Stomach (tissue), 9 donors: ENCODE measurements around the gene PIAS1. TPM values are rescaled to one million over a fixed set of nuclear protein-coding genes. Genes with fewer than 3 reads are reported as not detected.

ENCODE experiments used
- DNase-seq, 2 donors: peaks; one replicate each; pipeline versions ENCODE4 v3.0.0 to v3.0.0-alpha.2; 2013 to 2019
- H3K27ac ChIP-seq, 5 donors: fragments of 200-600 bp in 4 of 5; sonication (generic) in 4 of 5; one replicate each; pipeline ENCODE4 v1.5.1; 2013 to 2019; ENCODE audit warnings: mild to moderate bottlenecking in 1 of 5, moderate library complexity in 1 of 5
- H3K27me3 ChIP-seq, 3 donors: fragments of 200-600 bp; sonication (generic); one replicate each; pipeline ENCODE4 v1.5.1; 2017 to 2019; ENCODE audit warnings: mixed run types in 1 of 3
- H3K36me3 ChIP-seq, 4 donors: fragments of 200-600 bp; sonication (generic); 1 replicate in 3 of 4; 2 replicates in 1 of 4; pipeline ENCODE4 v1.5.1; 2016 to 2019
- H3K4me1 ChIP-seq, 4 donors: fragments of 200-600 bp; sonication (generic); one replicate each; pipeline ENCODE4 v1.5.1; 2016 to 2019
- H3K4me3 ChIP-seq, 4 donors: fragments of 200-600 bp; sonication (generic) in 3 of 4; one replicate each; pipeline ENCODE4 v1.5.1; 2016 to 2019; ENCODE audit warnings: mild to moderate bottlenecking in 1 of 4
- H3K9me3 ChIP-seq, 4 donors: fragments of 200-600 bp; sonication (generic); one replicate each; pipeline ENCODE4 v1.5.1; 2016 to 2019
- CTCF ChIP-seq, 7 experiments: fragments of 450-650 bp in 4 of 7; fragments of 200-600 bp in 3 of 7; sonication (generic) in 3 of 7; IDR thresholded peaks; one replicate each; pipeline ENCODE4 v1.5.1; 2016 to 2019; ENCODE audit warnings: antibody characterized with exemption in 7 of 7, control low read depth in 2 of 7, mild to moderate bottlenecking in 1 of 7
- EP300 ChIP-seq: sonication (generic); formaldehyde crosslinking; IDR thresholded peaks from one replicate; pipeline ENCODE4 v1.6.1; 2017; ENCODE audit warnings: antibody characterized with exemption
- POLR2A ChIP-seq, 4 donors: fragments of 450-650 bp; IDR thresholded peaks; one replicate each; pipeline ENCODE4 v1.6.1; 2016; ENCODE audit warnings: antibody characterized with exemption in 4 of 4, control low read depth in 2 of 4, mild to moderate bottlenecking in 1 of 4, moderate library complexity in 1 of 4
- POLR2AphosphoS5 ChIP-seq, 3 donors: sonication (generic); formaldehyde crosslinking; IDR thresholded peaks; one replicate each; pipeline ENCODE4 v1.6.1; 2016; ENCODE audit warnings: antibody characterized with exemption in 3 of 3
- WGBS, 5 donors: extraction: QIAGEN DNeasy Blood & Tissue Kit in 3 of 5; methylation state at CpG; one replicate each; pipeline versions ENCODE4 v1.1.5 to v1.1.7; 2013 to 2018; 5-methylcytosine and 5-hydroxymethylcytosine counted together
- intact Hi-C: fragments of 100-400 bp; cut with DNase I; formaldehyde crosslinking; loops from one replicate; pipeline ENCODE4 v1.15.1; 2023; ENCODE audit warnings: low total_unique reads
- polyA plus RNA-seq, 3 donors: library from polyadenylated mRNA; stranded (reverse); fragments of 200-250 nt; gene quantifications; one replicate each; pipeline ENCODE4 v1.2.3, GENCODE V29; 2013
- total RNA-seq, 5 donors: library from RNA; depleted of rRNA; stranded (reverse); fragments of >200 nt; gene quantifications; one replicate each; pipeline versions ENCODE4 v1.1.0 to v1.2.3, GENCODE V29; 2014 to 2016
- donor health status: healthy with polysubstance abuse.
- donor health status: Bipolar disorder and iron deficiency.
- donor health status: healthy.

The PIAS1 gene
- total and polyA plus RNA-seq, 8 donors = 7.9 to 56.6 (median 38.8) TPM

- H3K27ac ChIP-seq = peak overlapping the region in 4 of 5 donors; percentile 1 to 58 (median 32)
- H3K4me1 ChIP-seq = peaks cover 14 to 70% (median 42%) of the 10 kb centered on the region in 4 donors
- H3K36me3 ChIP-seq = no peaks in the 10 kb centered on the region
- intact Hi-C loops = no loop called here
- no peaks in the 10 kb centered on the region for H3K9me3 ChIP-seq
- DNase-seq = peak in 1 of 2 donors; percentile 41
- 0 to 3% (median 0%) methylated on average over 1 of the region's 1 CpG for WGBS, 5 donors
- no peak for TF ChIP-seq EP300
- TF ChIP-seq POLR2A (IDR thresholded peaks at IDR 0.05) = no peak
- TF ChIP-seq CTCF (IDR thresholded peaks at IDR 0.05) = no peak
- no peak for TF ChIP-seq POLR2AphosphoS5 (IDR thresholded peaks at IDR 0.05)
- H3K4me3 ChIP-seq = peak overlapping the region; percentile 12 to 29 (median 20)
- no peaks in the 10 kb centered on the region for H3K27me3 ChIP-seq
Observed at GRCh38 chr15:68114356-68114755, 60.2 kb downstream of the PIAS1 start.

GRCh38 chr15:68114840-68115239, 60.7 kb downstream of the PIAS1 start:
- no peaks in the 10 kb centered on the region for H3K27me3 ChIP-seq
- H3K36me3 ChIP-seq = no peaks in the 10 kb centered on the region
- no peaks in the 10 kb centered on the region for H3K9me3 ChIP-seq
- peak overlapping the region in 4 of 5 donors; percentile 1 to 58 (median 32) for H3K27ac ChIP-seq
- no peak for DNase-seq
- peak overlapping the region; percentile 12 to 29 (median 20) for H3K4me3 ChIP-seq
- H3K4me1 ChIP-seq = peaks cover 14 to 72% (median 44%) of the 10 kb centered on the region in 4 donors
- no peak for TF ChIP-seq POLR2AphosphoS5 (IDR thresholded peaks at IDR 0.05)
- no peak for TF ChIP-seq POLR2A (IDR thresholded peaks at IDR 0.05)
- TF ChIP-seq EP300 = no peak
- TF ChIP-seq CTCF (IDR thresholded peaks at IDR 0.05) = no peak
- intact Hi-C loops = no loop called here
- 38 to 56% (median 41%) methylated on average over 2 of the region's 2 CpGs for WGBS, 5 donors

GRCh38 chr15:68124700-68125099, 70.6 kb downstream of the PIAS1 start:
- Histone ChIP-seq H3K36me3 (peaks cover 0 to 8% (median 0%) of the 10 kb centered on the region in 4 donors), H3K27ac (no peak overlapping the region), H3K4me3 (no peak overlapping the region), H3K27me3 (no peaks in the 10 kb centered on the region), H3K4me1 (peaks cover 0 to 49% (median 26%) of the 10 kb centered on the region in 4 donors), H3K9me3 (no peaks in the 10 kb centered on the region)
- TF ChIP-seq EP300 (no peak), CTCF (IDR thresholded peaks at IDR 0.05) (no peak), POLR2A (IDR thresholded peaks at IDR 0.05) (no peak), POLR2AphosphoS5 (IDR thresholded peaks at IDR 0.05) (no peak)
- DNase-seq = no peak
- intact Hi-C loops = no loop called here
- WGBS, 5 donors = 68 to 81% (median 73%) methylated on average over 2 of the region's 2 CpGs

GRCh38 chr15:68126396-68126795, 72.3 kb downstream of the PIAS1 start:
- H3K9me3 ChIP-seq = no peaks in the 10 kb centered on the region
- TF ChIP-seq EP300 = no peak
- no peak for TF ChIP-seq POLR2A (IDR thresholded peaks at IDR 0.05)
- WGBS, 5 donors = 54 to 82% (median 75%) methylated on average over 8 of the region's 8 CpGs
- peaks cover 0 to 52% (median 21%) of the 10 kb centered on the region in 4 donors for H3K4me1 ChIP-seq
- H3K27ac ChIP-seq = no peak overlapping the region
- DNase-seq = no peak
- intact Hi-C loops = no loop called here
- H3K4me3 ChIP-seq = no peak overlapping the region
- H3K36me3 ChIP-seq = peaks cover 0 to 8% (median 0%) of the 10 kb centered on the region in 4 donors
- no peaks in the 10 kb centered on the region for H3K27me3 ChIP-seq

GRCh38 chr15:68129072-68129471, 75.0 kb downstream of the PIAS1 start:
- no peak overlapping the region for H3K27ac ChIP-seq
- intact Hi-C loops = no loop called here
- TF ChIP-seq POLR2AphosphoS5 (IDR thresholded peaks at IDR 0.05) (no peak), EP300 (no peak)
- no peak overlapping the region for H3K4me3 ChIP-seq
- H3K9me3 ChIP-seq = no peaks in the 10 kb centered on the region
- H3K4me1 ChIP-seq = peaks cover 0 to 53% (median 21%) of the 10 kb centered on the region in 4 donors
- no peak for DNase-seq
- no peaks in the 10 kb centered on the region for H3K36me3 ChIP-seq
- 73 to 85% (median 76%) methylated on average over 3 of the region's 3 CpGs for WGBS, 5 donors
- no peaks in the 10 kb centered on the region for H3K27me3 ChIP-seq
